ENCODE results near the gene TINCR.

The TINCR gene

DNA sequence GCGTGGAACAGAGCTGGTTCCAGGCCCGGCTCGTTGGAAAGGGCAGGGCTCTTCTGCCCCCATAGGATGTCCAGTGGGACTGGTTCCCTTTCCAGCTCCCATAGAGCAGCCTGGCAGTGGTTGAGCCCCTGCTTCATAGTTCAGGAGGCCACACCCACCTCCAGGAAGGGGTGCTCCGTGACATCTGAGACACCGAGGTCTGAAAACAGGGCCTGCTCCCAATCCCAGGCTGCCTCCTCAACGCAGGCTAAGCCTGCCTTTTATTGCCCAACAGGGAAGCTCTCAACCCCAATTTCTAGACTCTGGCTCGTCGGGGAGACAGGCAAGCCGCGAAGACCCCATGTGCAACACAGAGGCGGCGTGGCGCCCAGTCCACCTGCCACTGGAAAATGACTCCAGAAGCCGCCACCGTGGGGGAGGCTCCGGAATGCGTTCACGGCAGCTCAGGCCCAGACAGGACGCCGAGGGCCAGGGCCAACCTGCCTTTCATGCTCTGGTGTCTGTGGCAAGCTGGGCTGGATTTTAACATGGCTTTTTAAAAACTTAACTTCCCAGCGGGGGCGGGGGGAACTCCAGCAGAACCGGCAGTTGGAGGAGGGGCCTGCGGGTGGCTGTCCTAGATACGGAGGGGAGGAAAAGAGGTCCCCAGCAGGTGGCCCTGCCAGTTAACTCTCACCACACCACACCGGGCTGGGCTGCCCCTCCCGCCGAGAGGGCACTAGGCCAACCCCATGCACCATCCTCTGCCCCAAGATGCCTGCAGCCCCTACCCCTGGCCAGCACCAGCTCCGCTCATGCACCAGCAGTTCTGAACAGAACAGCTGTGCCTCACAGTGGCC, 17.9 kb upstream of the TINCR start:
- Histone ChIP-seq H3K4me3 (IDR thresholded peaks at IDR 0.05; ENCODE audit: insufficient read depth, low read depth, low read length) (no peak overlapping the region), H4K20me1 (ENCODE audit: insufficient read depth) (no peaks in the 10 kb centered on the region), H3K4me2 (no peak overlapping the region), H3K4me1 (ENCODE audit: low read depth, poor library complexity, severe bottlenecking) (no peaks in the 10 kb centered on the region), H3K9ac (no peak overlapping the region), H3K79me2 (ENCODE audit: insufficient read depth, low read depth) (no peaks in the 10 kb centered on the region), H3K27ac (no peak overlapping the region), H3K36me3 (ENCODE audit: insufficient read depth) (no peaks in the 10 kb centered on the region; the same call in 1 of the 2 replicates), H3K27me3 (ENCODE audit: insufficient read depth, low read depth) (no peaks in the 10 kb centered on the region), H2AFZ (ENCODE audit: low read depth) (no peak overlapping the region)
- TF ChIP-seq CTCF (conservative IDR thresholded peaks at IDR 0.05; ENCODE audit: low read depth, low read length), result no peak

- Histone ChIP-seq H4K20me1 (ENCODE audit: insufficient read depth) (no peaks in the 10 kb centered on the region), H3K27me3 (ENCODE audit: insufficient read depth, low read depth) (no peaks in the 10 kb centered on the region), H3K9ac (no peak overlapping the region), H3K79me2 (ENCODE audit: insufficient read depth, low read depth) (no peaks in the 10 kb centered on the region), H3K36me3 (ENCODE audit: insufficient read depth) (no peaks in the 10 kb centered on the region), H2AFZ (ENCODE audit: low read depth) (no peak overlapping the region), H3K4me3 (IDR thresholded peaks at IDR 0.05; ENCODE audit: insufficient read depth, low read depth, low read length) (no peak overlapping the region), H3K27ac (no peak overlapping the region), H3K4me2 (no peak overlapping the region), H3K4me1 (ENCODE audit: low read depth, poor library complexity, severe bottlenecking) (no peaks in the 10 kb centered on the region)
- no peak for TF ChIP-seq CTCF (conservative IDR thresholded peaks at IDR 0.05; ENCODE audit: low read depth, low read length)
Observed at GRCh38 chr19:5580161-5580571, 12.4 kb upstream of the TINCR start.

- Histone ChIP-seq H3K27me3 (ENCODE audit: insufficient read depth, low read depth) (no peaks in the 10 kb centered on the region), H3K9ac (no peak overlapping the region), H4K20me1 (ENCODE audit: insufficient read depth) (no peaks in the 10 kb centered on the region), H3K79me2 (ENCODE audit: insufficient read depth, low read depth) (no peaks in the 10 kb centered on the region), H3K4me2 (no peak overlapping the region), H3K27ac (no peak overlapping the region), H3K4me1 (ENCODE audit: low read depth, poor library complexity, severe bottlenecking) (no peaks in the 10 kb centered on the region), H3K4me3 (IDR thresholded peaks at IDR 0.05; ENCODE audit: insufficient read depth, low read depth, low read length) (no peak overlapping the region), H2AFZ (ENCODE audit: low read depth) (no peak overlapping the region), H3K36me3 (ENCODE audit: insufficient read depth) (no peaks in the 10 kb centered on the region)
- no peak for TF ChIP-seq CTCF (conservative IDR thresholded peaks at IDR 0.05; ENCODE audit: low read depth, low read length)
Observed at GRCh38 chr19:5579697-5580096, 11.9 kb upstream of the TINCR start.

GRCh38 chr19:5579286-5579685, 11.5 kb upstream of the TINCR start:
- Histone ChIP-seq H2AFZ (ENCODE audit: low read depth) (no peak overlapping the region), H3K36me3 (ENCODE audit: insufficient read depth) (no peaks in the 10 kb centered on the region), H3K9ac (no peak overlapping the region), H3K4me2 (no peak overlapping the region), H3K27me3 (ENCODE audit: insufficient read depth, low read depth) (no peaks in the 10 kb centered on the region), H3K4me3 (IDR thresholded peaks at IDR 0.05; ENCODE audit: insufficient read depth, low read depth, low read length) (no peak overlapping the region), H3K4me1 (ENCODE audit: low read depth, poor library complexity, severe bottlenecking) (no peaks in the 10 kb centered on the region), H3K79me2 (ENCODE audit: insufficient read depth, low read depth) (no peaks in the 10 kb centered on the region), H4K20me1 (ENCODE audit: insufficient read depth) (no peaks in the 10 kb centered on the region), H3K27ac (no peak overlapping the region)
- TF ChIP-seq CTCF (conservative IDR thresholded peaks at IDR 0.05; ENCODE audit: low read depth, low read length), result no peak
